HG03045 (cell line): Measurements from ENCODE around the gene SPECC1.
"Not testable (repeated sequence)": the region's sequence is repeated elsewhere in the genome, so short reads cannot be mapped to it uniquely, and the experiment has no call there.

Experiments used
- ATAC-seq: cut with Tn5 transposase; IDR thresholded peaks from one replicate; pipeline ENCODE4 v1.9.1; 2021; ENCODE audit warnings: mild to moderate bottlenecking, moderate library complexity; ENCODE audit not compliant: unreplicated experiment

SPECC1 gene

DNA sequence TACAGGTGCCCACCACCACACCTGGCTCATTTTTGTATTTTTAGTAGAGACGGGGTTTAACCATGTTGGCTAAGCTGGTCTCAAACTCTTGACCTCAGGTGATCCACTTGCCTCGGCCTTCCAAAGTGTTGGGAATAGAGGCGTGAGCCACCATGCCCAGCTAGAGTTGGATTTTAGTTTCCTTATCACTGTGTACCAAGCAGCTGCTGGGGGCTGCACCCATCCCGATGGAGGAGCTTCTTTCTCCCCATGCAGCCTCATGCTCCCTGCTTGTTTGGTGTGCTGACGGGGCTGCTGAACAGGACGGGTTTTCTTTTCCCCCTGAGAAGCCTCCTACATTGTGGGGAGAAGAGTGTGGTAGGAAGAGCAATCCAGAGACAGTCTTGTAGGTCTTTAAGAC is 285.0 kb downstream of the SPECC1 start:
- no peak for ATAC-seq

DNA sequence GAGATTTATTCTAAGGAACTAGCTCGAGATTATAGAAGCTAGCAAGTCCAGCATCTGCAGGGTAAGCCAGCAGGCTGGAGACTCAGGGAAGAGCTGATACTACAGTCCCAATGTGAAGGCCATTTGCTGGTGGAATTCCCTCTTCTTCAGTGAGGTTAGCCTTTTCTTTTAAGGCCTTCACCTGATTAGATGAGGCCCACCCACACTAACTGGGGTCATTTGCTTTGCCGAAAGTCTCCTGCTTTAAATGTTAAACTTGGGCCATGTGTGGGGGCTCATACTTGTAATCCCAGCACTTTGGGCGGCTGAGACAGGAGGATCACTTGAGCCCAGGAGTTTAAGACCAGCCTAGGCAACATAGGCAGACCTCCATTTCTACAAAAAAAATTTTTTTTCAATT is 289.9 kb downstream of the SPECC1 start:
- no peak for ATAC-seq

DNA sequence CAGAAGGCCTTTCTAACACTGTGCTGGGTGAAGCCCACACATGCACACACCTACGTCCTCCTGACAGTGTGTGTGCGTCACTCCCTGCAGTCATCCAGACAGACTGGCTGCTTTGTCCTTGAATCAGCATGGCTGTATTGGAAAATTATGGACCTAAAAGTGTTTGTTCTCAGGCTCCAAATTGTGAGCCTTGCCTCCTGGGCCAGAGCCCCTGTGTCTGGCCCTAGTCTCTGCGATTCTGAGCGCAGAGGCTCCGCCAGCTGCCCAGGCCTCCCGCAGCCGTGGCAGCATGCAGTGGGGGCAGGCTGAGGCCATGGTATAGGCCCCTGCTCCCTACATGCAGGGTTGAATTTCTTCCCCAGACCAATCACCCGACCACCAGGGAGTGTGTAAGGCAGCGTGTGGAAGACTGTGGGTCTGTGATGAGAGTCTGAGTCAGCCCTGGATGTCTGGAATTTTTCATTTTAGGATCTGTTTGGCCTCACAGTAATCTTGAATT is 291.3 kb downstream of the SPECC1 start:
- no peak for ATAC-seq

DNA sequence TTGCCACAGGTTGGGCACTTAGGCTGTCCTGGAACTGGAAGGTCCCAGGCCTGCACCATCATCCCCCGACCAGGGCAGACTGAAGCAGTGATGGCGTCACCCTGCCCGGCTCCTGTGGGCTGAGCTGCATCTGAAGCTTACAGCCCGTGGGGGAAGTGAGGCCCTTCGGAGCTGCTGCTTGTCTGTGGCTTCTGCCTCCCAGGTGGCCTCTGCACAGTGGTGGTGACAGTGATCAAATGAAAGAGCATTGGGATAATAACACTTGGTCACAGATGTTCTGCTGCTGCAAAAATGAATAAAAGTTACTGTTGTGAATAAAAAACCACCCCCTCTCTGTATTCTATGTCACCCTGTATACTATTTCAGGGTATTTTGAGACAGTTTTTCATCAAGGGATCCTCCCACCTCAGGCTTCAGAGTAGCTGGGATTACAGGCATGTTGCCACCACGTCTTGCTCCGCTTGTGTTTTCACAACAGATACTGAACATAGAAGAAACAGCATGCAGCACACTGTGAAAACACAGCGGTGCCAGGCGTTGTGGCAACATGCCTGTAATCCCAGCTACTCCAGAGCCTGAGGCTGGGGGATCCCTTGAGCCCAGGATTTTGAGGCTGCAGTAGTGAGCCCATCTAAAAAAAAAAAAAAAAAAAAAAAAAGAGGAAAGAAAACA is 293.2 kb downstream of the SPECC1 start:
- no peak for ATAC-seq

DNA sequence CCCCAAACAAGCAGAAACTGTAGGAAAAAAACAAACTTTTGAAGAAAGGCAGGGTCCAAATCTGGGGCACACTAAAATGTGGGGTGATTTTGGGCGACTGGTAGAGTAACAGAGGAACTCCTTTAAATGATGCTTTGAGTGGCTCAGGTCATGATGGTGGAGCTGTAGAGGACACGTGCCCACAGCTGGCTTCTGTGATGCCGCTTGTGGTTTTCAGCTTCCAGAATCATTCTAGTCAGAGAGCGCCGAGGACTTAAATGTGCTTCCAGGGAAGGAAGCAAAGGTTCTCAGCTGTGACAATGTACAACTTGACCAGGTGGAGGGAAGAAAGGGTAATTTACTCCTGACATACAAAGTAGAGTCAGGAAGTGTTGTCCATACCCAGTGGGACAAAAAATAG is 295.8 kb downstream of the SPECC1 start:
- no peak for ATAC-seq

DNA sequence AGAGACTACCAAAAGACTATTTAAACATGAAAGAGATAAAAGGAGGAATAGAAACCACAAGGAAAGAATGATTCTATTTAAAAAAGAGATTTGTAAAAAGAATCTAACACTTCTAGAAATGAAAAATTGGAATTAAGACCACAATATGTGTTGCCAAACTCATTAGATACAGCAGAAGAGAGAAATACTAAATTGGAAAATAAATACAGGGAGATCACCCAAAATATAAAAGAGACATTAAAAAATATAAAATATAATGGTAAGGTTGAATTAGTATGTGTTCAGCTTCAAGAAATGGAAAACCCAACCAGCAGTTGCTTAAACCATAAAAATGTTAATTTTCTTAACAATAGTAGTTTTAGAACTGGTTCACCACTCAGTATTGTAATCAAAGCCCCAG is 297.8 kb downstream of the SPECC1 start:
- no peak for ATAC-seq

DNA sequence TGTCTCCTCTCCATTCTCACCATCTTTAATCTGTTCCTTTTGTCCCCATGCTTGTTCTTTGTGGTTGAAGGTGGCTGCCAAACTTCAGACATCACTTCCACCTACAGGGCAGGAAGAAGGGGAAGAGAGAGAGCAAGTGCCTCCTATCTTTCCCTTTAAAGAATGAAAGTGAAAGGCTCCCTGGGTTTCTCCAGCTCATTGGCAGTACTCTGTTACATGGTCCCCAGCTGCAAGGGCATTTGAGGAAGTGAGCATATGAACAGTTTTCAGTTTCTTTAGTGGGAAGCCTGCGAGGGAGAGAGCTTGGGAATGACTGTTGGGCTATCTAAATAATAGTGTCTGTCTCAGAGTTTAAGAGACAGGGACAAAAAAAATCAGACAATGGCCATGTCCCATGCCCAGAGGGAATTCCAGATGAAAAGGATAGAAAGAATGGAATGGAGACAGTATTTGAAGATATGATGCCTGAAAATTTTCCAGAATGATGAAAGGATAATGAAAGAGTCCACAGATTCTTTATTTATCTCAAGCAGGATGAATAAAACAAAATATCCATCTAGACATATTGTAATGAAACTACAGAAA is 298.3 kb downstream of the SPECC1 start:
- no peak for ATAC-seq

DNA sequence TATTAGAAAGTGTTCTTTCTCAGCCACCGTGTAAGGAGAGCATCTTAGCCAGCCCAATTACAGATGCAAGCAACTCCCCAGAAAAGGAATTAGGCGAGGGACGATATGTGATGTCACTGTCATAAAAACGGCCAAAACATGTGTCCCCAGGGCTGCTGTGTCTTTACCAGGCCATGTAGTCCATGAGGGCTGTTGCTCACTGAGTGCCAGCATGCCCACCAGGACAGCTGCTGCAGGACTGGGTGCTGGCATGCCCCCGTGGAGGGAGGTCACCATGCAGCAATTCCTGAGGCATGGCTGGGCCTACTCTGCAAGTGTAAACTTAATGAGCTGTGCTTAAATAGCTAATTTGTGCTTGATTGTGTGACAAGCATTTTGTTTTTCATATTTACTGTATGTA is 301.3 kb downstream of the SPECC1 start:
- ATAC-seq: no peak

DNA sequence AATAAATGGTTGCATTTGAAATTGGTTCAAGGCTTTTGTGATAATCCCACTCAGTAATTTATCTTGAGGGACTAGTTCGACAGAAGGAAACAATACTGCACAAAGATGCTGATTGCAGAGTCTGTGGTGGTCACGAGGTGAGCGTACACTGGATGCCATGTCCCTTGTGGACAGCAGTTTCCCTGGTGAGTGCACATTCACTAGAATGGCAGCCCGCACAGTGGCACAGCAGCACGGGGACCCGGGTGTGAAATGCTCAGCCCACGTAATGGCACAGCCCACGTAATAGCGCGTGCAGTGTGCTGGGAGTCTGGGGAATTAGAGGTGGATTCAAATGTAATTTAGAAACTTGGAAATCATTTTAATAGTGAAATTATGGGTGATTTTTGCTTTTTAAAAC is 304.1 kb downstream of the SPECC1 start:
- no peak for ATAC-seq

DNA sequence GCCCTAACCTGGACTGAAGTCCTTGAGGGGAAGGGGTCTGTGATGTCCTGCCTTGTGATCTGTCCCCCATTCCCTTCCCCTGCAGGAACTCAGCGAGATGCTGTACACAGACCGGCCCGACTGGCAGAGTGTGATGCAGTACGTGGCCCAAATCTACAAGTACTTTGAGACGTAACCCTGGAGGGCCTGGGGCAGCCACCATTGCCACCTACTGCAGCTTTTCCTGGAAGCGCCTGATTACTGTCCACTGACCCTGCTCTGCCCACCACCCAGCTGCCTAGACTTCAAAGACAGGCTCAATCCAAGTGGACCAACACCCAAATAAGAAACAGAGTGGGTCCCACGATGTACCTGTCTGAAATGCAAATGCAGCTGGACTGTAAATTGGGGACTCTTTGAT is 304.7 kb downstream of the SPECC1 start:
- ATAC-seq: no peak

DNA sequence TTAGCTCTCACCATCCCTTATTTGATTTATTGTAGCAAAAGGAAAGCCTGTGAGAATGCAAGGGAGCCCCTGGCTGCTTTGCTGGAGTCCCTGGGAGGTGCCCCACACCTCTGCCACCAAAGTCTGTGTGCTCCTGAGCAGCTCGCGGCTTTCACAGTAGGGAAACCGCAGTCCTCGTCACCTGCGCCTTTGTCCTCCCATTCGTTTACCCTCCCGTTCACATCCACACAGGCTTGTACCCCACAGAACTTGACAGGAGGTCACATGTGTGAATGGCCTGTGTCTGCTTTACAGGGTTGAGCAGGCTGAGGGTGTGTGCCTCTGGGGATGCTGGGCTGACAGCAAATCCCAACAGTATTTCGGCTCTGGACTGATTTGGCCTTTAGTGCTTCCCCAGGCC is 305.7 kb downstream of the SPECC1 start:
- no peak for ATAC-seq

DNA sequence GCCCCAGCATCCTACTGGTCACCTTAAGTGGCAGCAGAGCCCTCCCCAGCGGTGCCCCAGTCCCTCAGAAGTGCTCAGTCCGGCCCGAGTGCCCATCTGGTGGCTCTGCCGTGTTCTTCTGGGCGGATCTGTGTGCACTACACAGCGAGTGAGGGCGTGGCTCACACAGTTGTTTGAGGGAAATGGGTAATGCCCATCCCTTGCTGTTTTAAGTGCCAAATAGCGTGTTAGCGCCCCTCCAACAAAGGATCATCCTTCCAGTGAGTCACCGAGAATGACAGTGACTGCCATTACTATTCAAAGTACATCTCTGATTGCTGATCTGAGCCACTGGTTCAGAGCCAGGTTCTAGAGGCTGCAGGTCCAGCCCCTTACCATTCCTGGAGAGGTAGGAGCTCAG is 306.2 kb downstream of the SPECC1 start:
- no peak for ATAC-seq

DNA sequence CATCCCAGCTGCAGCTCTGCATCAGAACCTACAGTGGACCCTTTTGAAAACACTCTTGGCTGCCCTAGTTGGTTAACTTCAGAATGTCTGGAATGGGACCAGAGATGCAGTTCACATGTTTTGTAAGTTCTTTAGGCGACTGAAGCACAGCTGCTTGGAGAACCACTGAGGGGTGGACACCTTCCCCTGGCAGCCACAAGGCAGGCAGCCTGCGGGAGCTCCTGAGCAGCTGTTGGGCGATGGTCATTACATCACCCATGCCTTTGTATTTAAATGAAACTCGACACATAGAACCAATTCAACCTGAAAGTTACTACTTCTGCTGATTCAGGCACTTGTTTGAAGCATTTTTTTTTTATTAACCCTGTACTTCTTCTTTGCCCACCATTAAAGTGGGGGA is 306.7 kb downstream of the SPECC1 start:
- no peak for ATAC-seq

DNA sequence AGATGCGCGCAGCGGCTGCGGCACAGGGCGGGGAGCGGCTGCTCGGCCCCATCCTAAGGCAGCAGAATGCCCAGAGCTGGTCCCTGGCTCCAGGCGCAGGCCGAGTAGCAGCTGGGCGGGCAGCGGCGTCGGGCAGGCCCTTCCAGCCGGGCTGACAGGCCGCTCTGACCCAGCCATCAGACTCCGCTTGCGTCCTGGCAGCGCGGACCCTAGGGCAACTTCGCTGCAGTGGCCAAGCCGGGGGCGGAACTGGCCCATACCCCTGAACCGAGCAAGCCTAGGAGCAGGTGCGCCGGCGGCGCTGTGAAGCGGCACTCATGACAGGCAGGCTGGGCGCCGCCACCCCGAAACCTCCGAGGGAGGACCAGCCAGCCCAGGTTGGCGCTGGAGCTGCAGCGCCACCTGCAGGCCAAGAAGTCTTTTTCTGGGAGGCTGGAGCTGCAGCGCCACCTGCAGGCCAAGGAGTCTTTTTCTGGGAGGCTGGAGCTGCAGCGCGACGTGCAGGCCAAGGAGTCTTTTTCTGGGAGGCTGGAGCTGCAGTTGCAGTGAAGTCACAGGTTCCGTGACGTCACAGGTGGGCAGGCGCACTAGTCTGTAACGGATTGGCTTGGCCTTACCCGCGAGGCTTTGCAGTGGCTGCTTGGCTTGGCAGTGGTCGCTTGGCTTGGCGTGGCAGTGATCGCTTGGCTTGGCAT is 311.5 kb downstream of the SPECC1 start:
- peak; percentile 66 for ATAC-seq

DNA sequence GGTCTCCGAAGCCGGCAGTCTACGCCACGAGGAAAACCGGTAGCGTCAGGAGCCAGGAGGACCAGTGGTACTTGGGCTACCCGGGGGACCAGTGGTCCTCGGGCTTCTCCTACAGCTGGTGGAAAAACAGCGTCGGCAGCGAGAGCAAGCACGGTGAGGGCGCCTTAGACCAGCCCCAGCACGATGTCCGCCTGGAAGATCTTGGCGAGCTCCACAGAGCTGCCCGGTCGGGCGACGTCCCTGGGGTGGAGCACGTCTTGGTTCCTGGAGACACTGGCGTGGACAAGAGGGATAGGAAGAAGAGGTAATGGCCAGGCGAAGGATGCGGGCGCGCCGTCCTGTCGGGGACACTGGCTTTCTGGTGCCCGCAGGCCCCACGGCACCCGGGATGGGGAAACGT is 312.2 kb downstream of the SPECC1 start:
- not testable (repeated sequence) for ATAC-seq

DNA sequence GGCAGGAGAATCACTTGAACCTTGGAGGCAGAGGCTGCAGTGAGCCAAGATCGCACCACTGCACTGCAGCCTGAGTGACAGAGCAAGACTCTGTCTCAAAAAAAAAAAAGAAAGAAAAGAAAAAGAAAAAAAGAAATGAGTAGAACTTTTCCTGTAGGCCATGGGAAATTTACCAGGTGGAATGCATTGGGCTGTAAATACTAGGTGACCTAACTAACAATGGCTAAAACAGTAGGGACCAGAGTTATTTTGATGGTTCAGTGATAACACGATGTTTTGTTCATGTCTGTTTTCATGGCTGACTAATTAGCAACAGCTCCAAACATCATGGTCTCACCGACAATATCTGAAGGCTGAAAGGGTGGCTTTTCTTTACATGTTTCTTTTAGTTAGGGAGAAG is 318.6 kb downstream of the SPECC1 start:
- not testable (repeated sequence) for ATAC-seq

DNA sequence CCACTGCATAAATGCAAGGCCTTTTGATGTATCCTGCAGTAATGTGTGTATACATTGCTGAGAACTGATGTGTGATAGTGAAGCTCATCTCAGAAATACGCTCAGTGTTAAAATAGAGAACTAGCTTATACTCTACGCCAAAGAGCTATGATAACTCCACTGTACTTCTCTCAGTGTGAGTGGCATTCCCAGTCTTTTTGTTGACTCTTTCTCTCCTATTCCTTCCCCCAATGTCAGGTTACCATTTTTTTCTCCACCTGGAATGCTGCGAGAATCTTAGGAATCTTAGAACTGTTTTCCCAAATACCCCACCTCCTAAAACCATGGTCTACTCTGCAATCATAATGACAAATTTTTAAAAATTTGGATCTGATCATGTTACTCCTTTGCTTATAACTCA is 342.2 kb downstream of the SPECC1 start:
- ATAC-seq: not testable (repeated sequence)

DNA sequence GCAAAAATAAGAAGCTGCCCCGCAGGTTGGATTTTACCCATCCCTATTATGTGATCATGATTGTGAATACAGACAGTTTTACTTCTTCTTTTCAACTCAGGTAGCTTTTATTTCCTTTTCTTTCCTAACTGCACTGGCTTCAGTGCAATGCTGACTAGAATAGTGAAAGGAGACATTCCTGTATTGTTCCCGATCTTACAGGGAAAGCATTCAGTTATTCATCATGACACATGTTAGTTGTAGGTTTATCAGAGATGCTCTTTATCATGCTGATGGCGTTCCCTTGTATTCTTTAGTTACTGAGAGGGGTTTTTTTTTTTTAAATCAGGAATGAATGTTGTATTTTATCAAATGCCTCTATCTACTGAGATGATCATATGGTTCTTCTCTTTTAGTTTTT is 343.4 kb downstream of the SPECC1 start:
- not testable (repeated sequence) for ATAC-seq

DNA sequence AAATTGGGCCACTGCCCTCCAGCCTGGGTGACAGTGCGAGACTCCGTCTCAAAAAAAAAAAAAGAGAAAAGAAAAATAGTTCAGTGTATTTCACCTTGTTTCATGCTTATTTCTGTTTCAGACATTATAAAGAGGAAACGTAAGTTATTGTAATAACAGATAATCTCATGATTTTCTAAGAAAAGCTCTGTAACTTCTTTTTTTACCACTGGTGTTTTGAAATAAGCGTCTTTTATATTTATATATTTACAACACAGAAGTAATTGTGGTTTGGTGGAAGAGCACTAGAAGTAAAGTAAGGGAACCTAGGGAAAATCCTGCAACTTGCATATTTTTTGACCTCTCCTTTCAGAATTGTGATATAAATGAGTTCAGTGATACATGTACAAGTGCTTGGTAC is 354.7 kb downstream of the SPECC1 start:
- ATAC-seq: not testable (repeated sequence)
